PC-3 (cell line): ENCODE data around the gene QRICH1.

Experiments used
- CTCF ChIP-seq: fragments of 300-600 bp; sonication (generic); conservative IDR thresholded peaks from 2 replicates; pipeline ENCODE4 v1.5.1; 2017; ENCODE audit warnings: antibody characterized with exemption, low read depth, mild to moderate bottlenecking, low read length
- EZH2 ChIP-seq: fragments of 300-600 bp; sonication (generic); IDR thresholded peaks from one replicate; pipeline ENCODE4 v1.6.1; 2017; ENCODE audit warnings: antibody characterized with exemption, mild to moderate bottlenecking, low read length; ENCODE audit not compliant: unreplicated experiment
- EZH2phosphoT487 ChIP-seq: fragments of 300-600 bp; sonication (generic); IDR thresholded peaks from 2 replicates; pipeline ENCODE4 v1.6.1; 2018; ENCODE audit warnings: mild to moderate bottlenecking, antibody characterized with exemption, low read length, borderline replicate concordance

GRCh38 chr3:49017971-49018706 lies 75.7 kb downstream of the QRICH1 start, which contains the start of gene DALRD3:
- no peak for TF ChIP-seq CTCF
- TF ChIP-seq EZH2, result no peak
- no peak for TF ChIP-seq EZH2phosphoT487
